T-helper 2 cell treated with Interferon-gamma antibody and Interleukin-4, amounts not matched to agents 5 μg/mL and 100 μg/mL, for 36 hours (primary cell): ENCODE data around the gene FAAP20.
"Not testable (repeated sequence)": the region's sequence is repeated elsewhere in the genome, so short reads cannot be mapped to it uniquely, and the experiment has no call there.

Experiments
- DNase-seq: peaks from one replicate; pipeline ENCODE4 v3.0.0; 2021; ENCODE audit warnings: low spot score
- H3K27ac Mint-ChIP-seq: one replicate; pipeline ENCODE4 v1.8.0; 2021; ENCODE audit warnings: mild to moderate bottlenecking, mixed read lengths
- H3K27me3 Mint-ChIP-seq: one replicate; pipeline ENCODE4 v1.8.0; 2021; ENCODE audit warnings: low read depth, mixed read lengths
- H3K36me3 Mint-ChIP-seq: one replicate; pipeline ENCODE4 v1.8.0; 2021; ENCODE audit warnings: low read depth, mixed read lengths
- H3K4me1 Mint-ChIP-seq: one replicate; pipeline ENCODE4 v1.8.0; 2021; ENCODE audit warnings: low read depth, mixed read lengths
- H3K4me3 Mint-ChIP-seq: one replicate; pipeline ENCODE4 v1.8.0; 2022; ENCODE audit warnings: mild to moderate bottlenecking, moderate library complexity, mixed read lengths
- H3K9me3 Mint-ChIP-seq: one replicate; pipeline ENCODE4 v1.8.0; 2021; ENCODE audit warnings: mixed read lengths

FAAP20 gene

GRCh38 chr1:2147869-2148268 is 46.7 kb downstream of the FAAP20 start:
- H3K4me3 Mint-ChIP-seq, H3K27ac Mint-ChIP-seq, H3K4me1 Mint-ChIP-seq, H3K9me3 Mint-ChIP-seq, H3K27me3 Mint-ChIP-seq, H3K36me3 Mint-ChIP-seq, DNase-seq: not testable (repeated sequence)

GRCh38 chr1:2146836-2147517 is 47.6 kb downstream of the FAAP20 start:
- Mint-ChIP-seq H3K27me3 (no peaks in the 10 kb centered on the region), H3K9me3 (no peaks in the 10 kb centered on the region), H3K36me3 (no peaks in the 10 kb centered on the region), H3K4me1 (no peaks in the 10 kb centered on the region), H3K4me3 (no peak overlapping the region), H3K27ac (no peak overlapping the region)
- no peak for DNase-seq

- no peaks in the 10 kb centered on the region for H3K36me3 Mint-ChIP-seq
- no peak overlapping the region for H3K27ac Mint-ChIP-seq
- no peaks in the 10 kb centered on the region for H3K27me3 Mint-ChIP-seq
- H3K4me3 Mint-ChIP-seq, result no peak overlapping the region
- DNase-seq, result no peak
- H3K4me1 Mint-ChIP-seq, result no peaks in the 10 kb centered on the region
- no peaks in the 10 kb centered on the region for H3K9me3 Mint-ChIP-seq
Observed at GRCh38 chr1:2145946-2146835, 48.4 kb downstream of the FAAP20 start.

DNA sequence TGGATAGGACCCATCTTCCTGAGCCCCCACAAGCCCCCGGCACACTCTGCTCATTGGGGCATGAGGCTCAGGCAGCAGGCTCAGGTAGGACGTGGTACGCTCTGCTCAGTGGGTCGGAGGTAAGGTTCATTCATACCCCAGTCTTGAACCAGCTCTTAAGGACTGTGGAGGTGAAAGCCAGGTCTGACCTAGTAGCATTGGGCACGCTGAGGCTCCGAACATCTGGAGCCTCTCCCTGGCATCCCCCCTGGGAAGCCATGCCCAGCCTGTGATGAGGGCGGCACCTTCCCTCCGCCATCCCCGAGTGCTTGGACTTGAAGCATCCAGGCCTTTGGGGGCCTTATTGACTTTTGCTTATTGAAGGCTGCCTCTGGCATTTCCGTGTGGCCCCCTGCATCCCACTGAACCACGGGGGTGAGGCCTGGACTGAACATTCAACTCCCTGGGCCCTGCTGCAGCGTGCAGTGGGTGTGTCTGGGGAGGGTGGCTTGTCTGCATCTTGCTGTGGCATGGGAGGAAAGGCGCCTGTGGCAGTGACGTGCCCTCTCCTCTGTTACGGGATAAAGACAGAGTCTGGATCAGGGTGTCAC is 50.0 kb downstream of the FAAP20 start:
- Mint-ChIP-seq H3K27me3 (no peaks in the 10 kb centered on the region), H3K27ac (no peak overlapping the region), H3K9me3 (no peaks in the 10 kb centered on the region), H3K4me3 (no peak overlapping the region), H3K4me1 (peaks cover 2% of the 10 kb centered on the region), H3K36me3 (no peaks in the 10 kb centered on the region)
- DNase-seq, result no peak

- Mint-ChIP-seq H3K27ac (no peak overlapping the region), H3K9me3 (no peaks in the 10 kb centered on the region), H3K4me3 (no peak overlapping the region), H3K27me3 (no peaks in the 10 kb centered on the region), H3K36me3 (no peaks in the 10 kb centered on the region), H3K4me1 (peaks cover 2% of the 10 kb centered on the region)
- no peak for DNase-seq
Observed at GRCh38 chr1:2143814-2144500, 50.6 kb downstream of the FAAP20 start.

GRCh38 chr1:2141025-2141424 is 53.5 kb downstream of the FAAP20 start:
- Mint-ChIP-seq H3K4me1 (peaks cover 2% of the 10 kb centered on the region), H3K27me3 (no peaks in the 10 kb centered on the region), H3K27ac (no peak overlapping the region), H3K36me3 (no peaks in the 10 kb centered on the region), H3K4me3 (no peak overlapping the region), H3K9me3 (no peaks in the 10 kb centered on the region)
- no peak for DNase-seq
